Right lobe of liver (tissue), 4 donors: ENCODE results near the gene PRKG2.

Experiments used
- POLR2A ChIP-seq: fragments of 450-650 bp; IDR thresholded peaks from one replicate; pipeline ENCODE4 v1.6.1; 2017; ENCODE audit warnings: antibody characterized with exemption, mild to moderate bottlenecking
- TF ChIP-seq, protein P1 (sequence below), 4 donors: fragments of 200-600 bp in 3 of 4; fragments of 450-650 bp in 1 of 4; IDR thresholded peaks; one replicate each; pipeline versions ENCODE4 v1.5.1 to v1.8.0; 2016 to 2022; ENCODE audit warnings: antibody characterized with exemption in 4 of 4, mild to moderate bottlenecking in 2 of 4
- donor health status: DM: no; HTN: no; CAD: no.
- donor health status: DM: no; HTN: no; CAD: no.
- donor health status: DM: no; HTN: yes; CAD: no.

DNA sequence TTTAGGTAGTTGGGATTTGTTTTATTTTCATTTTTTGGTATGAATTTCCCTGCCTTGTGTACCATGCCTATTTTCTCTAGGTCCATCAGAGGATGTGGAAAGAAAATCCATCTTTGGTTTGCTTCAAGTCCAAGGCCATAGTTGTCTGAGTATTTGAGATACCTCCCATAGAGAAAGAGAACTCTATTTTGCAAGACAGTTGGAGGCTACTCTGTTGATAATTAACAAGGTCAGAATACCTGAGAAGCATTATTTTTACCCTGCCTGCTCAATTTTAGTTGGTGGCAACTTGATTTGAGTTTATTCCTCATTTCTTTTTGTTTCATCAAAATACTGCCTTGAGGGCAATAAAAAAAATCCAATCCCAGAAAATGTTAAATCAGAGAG is 153.7 kb downstream of the PRKG2 start:
- TF ChIP-seq POLR2A = no peak
- TF ChIP-seq, protein P1, sequence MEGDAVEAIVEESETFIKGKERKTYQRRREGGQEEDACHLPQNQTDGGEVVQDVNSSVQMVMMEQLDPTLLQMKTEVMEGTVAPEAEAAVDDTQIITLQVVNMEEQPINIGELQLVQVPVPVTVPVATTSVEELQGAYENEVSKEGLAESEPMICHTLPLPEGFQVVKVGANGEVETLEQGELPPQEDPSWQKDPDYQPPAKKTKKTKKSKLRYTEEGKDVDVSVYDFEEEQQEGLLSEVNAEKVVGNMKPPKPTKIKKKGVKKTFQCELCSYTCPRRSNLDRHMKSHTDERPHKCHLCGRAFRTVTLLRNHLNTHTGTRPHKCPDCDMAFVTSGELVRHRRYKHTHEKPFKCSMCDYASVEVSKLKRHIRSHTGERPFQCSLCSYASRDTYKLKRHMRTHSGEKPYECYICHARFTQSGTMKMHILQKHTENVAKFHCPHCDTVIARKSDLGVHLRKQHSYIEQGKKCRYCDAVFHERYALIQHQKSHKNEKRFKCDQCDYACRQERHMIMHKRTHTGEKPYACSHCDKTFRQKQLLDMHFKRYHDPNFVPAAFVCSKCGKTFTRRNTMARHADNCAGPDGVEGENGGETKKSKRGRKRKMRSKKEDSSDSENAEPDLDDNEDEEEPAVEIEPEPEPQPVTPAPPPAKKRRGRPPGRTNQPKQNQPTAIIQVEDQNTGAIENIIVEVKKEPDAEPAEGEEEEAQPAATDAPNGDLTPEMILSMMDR (IDR thresholded peaks at IDR 0.05) = no peak
